Ovary (tissue), 9 donors: ENCODE measurements around the gene RAP1GDS1. TPM values are rescaled to one million over a fixed set of nuclear protein-coding genes. Genes with fewer than 3 reads are reported as not detected.

ENCODE experiments used
- DNase-seq, 5 donors: peaks; one replicate each; pipeline ENCODE4 v3.0.0-alpha.2; 2019 to 2020
- H3K27ac ChIP-seq, 2 donors: fragments of 200-600 bp; one replicate each; pipeline versions ENCODE4 v1.5.1 to v1.8.0; 2019 to 2022
- H3K27me3 ChIP-seq: fragments of 200-600 bp; one replicate; pipeline ENCODE4 v1.8.0; 2022
- H3K36me3 ChIP-seq: fragments of 200-600 bp; sonication (generic); one replicate; pipeline ENCODE4 v1.5.1; 2019
- H3K4me1 ChIP-seq: one replicate; pipeline ENCODE4 v1.8.1; 2013; ENCODE audit warnings: mild to moderate bottlenecking, moderate library complexity; ENCODE audit not compliant: insufficient read depth
- H3K4me3 ChIP-seq: fragments of 200-600 bp; sonication (generic); one replicate; pipeline ENCODE4 v1.5.1; 2017
- H3K9me3 ChIP-seq, 2 donors: fragments of 200-600 bp in 1 of 2; sonication (generic) in 1 of 2; one replicate each; pipeline versions ENCODE4 v1.5.1 to v1.8.1; 2013 to 2019; ENCODE audit warnings: mild to moderate bottlenecking in 1 of 2, moderate library complexity in 1 of 2
- EP300 ChIP-seq: sonication (generic); formaldehyde crosslinking; IDR thresholded peaks from one replicate; pipeline ENCODE4 v1.6.1; 2017; ENCODE audit warnings: antibody characterized with exemption
- POLR2A ChIP-seq: fragments of 450-650 bp; IDR thresholded peaks from one replicate; pipeline ENCODE4 v1.6.1; 2017; ENCODE audit warnings: antibody characterized with exemption, mild to moderate bottlenecking, moderate library complexity
- WGBS, 3 donors: extraction: QIAGEN DNeasy Blood & Tissue Kit in 1 of 3; methylation state at CpG; one replicate each; pipeline versions ENCODE4 v1.1.5 to v1.1.7; 2013 to 2017; 5-methylcytosine and 5-hydroxymethylcytosine counted together
- intact Hi-C, 4 donors: fragments of 100-400 bp; cut with DNase I; formaldehyde crosslinking; loops; one replicate each; pipeline versions ENCODE4 v1.11.0 to v1.15.1; 2022 to 2023
- polyA plus RNA-seq, 2 donors: library from polyadenylated mRNA; stranded (reverse); fragments of 200-250 nt in 1 of 2; fragments of 350-450 nt in 1 of 2; fragmentation: Illumina TruSeq in 1 of 2; extraction: RNeasy Lipid Tissue Mini Kit (QIAGEN cat#74804) in 1 of 2; gene quantifications; one replicate each; pipeline ENCODE4 v1.2.3, GENCODE V29; 2013 to 2014
- total RNA-seq, 7 donors: library from RNA; depleted of rRNA in 2 of 7; stranded (reverse); fragments of >200 nt in 2 of 7; fragmentation: NEBNext Ultra II Directional in 3 of 7; extraction: Animal tissue kit (Norgen Biotek cat#: 25700) in 3 of 7; gene quantifications; one replicate each; pipeline versions ENCODE4 v1.1.0 to v1.2.4, GENCODE V29; 2016 to 2023
- TF ChIP-seq, protein P1 (sequence below), 3 donors: fragments of 450-650 bp in 2 of 3; fragments of 200-600 bp in 1 of 3; IDR thresholded peaks; one replicate each; pipeline versions ENCODE4 v1.5.1 to v1.8.0; 2016 to 2022; ENCODE audit warnings: antibody characterized with exemption in 3 of 3, mild to moderate bottlenecking in 1 of 3
- donor health status: DM: no; HTN: no; CAD: no; lungs with moderate emphysema.
- donor health status: DM: no; HTN: no; CAD: no.
- donor health status: Bipolar disorder and iron deficiency.
- donor health status: DM: yes; HTN: yes; CAD: no.
- donor health status: DM: no; HTN: no; CAD: no.
- donor health status: DM: yes; HTN: yes; CAD: no.

Gene RAP1GDS1
- total and polyA plus RNA-seq, 9 donors: 12.6 to 40.9 (median 24.9) TPM

DNA sequence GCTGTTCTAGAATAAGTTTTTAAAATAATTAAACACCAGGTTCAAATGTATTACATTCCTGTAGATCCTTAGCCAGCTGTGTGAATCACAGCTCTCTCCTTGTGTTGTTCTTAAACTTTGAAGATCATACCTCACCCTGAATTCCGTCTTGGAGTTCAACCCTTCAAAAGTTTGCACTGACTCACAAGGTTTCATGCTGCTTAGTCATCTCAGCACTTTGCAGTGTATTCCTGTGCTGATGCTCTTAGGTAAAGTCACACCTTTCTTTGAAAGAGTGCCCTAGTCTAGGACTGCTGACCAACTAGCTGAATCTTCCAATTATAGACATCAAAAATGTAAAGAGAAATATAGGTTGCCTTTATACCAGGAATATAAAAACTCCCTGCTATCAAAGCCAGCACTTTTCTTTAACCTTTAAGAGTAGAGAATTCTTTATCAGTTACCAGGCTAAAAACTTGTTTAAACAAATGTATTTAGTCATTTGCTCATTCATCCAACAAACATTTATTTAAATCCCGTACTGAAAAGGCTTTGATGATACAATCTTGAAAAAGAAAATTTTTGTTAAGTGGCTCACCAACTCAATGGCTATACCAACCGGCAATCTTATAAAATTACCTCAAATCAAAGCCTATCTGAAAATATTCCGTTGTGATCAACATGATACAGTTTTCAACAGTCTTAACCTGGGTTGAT is 169.7 kb downstream of the RAP1GDS1 start:
- no peaks in the 10 kb centered on the region for H3K36me3 ChIP-seq
- no peaks in the 10 kb centered on the region for H3K27me3 ChIP-seq
- no peak for DNase-seq
- TF ChIP-seq POLR2A (no peak), EP300 (no peak)
- TF ChIP-seq, protein P1, sequence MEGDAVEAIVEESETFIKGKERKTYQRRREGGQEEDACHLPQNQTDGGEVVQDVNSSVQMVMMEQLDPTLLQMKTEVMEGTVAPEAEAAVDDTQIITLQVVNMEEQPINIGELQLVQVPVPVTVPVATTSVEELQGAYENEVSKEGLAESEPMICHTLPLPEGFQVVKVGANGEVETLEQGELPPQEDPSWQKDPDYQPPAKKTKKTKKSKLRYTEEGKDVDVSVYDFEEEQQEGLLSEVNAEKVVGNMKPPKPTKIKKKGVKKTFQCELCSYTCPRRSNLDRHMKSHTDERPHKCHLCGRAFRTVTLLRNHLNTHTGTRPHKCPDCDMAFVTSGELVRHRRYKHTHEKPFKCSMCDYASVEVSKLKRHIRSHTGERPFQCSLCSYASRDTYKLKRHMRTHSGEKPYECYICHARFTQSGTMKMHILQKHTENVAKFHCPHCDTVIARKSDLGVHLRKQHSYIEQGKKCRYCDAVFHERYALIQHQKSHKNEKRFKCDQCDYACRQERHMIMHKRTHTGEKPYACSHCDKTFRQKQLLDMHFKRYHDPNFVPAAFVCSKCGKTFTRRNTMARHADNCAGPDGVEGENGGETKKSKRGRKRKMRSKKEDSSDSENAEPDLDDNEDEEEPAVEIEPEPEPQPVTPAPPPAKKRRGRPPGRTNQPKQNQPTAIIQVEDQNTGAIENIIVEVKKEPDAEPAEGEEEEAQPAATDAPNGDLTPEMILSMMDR (IDR thresholded peaks at IDR 0.05): no peak
- no peak overlapping the region for H3K27ac ChIP-seq
- WGBS, 3 donors: 70 to 76% (median 75%) methylated on average over 4 of the region's 4 CpGs
- no peak overlapping the region for H3K4me3 ChIP-seq
- no peaks in the 10 kb centered on the region for H3K4me1 ChIP-seq
- no peaks in the 10 kb centered on the region for H3K9me3 ChIP-seq
- intact Hi-C loops: no loop called here

DNA sequence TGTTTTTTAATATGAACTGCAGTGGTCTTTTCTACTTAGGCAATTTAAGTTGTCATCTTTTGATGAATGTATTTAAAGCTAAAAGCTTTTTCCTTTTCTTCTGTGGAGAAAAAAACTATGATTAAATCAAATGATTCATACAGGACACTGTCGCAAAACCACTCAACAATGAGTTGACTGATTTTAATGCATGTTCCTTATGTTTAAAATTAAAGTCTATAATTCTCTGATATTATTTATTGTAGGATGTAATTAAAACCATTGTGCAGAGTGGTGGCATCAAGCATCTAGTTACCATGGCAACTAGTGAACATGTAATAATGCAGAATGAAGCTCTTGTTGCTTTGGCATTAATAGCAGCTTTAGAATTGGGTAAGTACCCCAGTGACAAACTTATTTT is 172.5 kb downstream of the RAP1GDS1 start:
- H3K36me3 ChIP-seq: no peaks in the 10 kb centered on the region
- H3K27ac ChIP-seq: no peak overlapping the region
- DNase-seq: no peak
- no peaks in the 10 kb centered on the region for H3K27me3 ChIP-seq
- no peak overlapping the region for H3K4me3 ChIP-seq
- TF ChIP-seq, protein P1 (IDR thresholded peaks at IDR 0.05): no peak
- TF ChIP-seq EP300: no peak
- no peak for TF ChIP-seq POLR2A
- H3K9me3 ChIP-seq: no peaks in the 10 kb centered on the region
- H3K4me1 ChIP-seq: no peaks in the 10 kb centered on the region
- intact Hi-C loops: no loop called here
- WGBS, 3 donors: 89 to 97% (median 90%) methylated on average over 1 of the region's 1 CpG

DNA sequence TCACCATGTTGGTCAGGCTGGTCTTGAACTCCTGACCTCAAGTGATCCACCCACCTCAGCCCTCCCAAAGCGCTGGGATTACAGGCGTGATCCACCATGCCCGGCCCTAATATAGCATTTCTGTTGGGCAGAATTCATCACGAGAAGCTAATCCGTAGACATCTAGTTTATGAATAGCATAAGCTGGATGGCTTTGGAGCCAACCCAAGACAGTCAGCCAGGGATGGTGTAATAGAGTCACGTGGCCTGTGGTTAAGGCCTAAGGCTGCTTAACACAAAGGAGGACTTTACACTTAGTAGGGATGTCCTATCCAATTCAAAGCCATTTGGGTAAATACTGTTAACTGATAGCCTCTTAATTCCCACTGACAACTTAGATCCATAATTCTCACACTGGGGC is 173.6 kb downstream of the RAP1GDS1 start:
- H3K4me1 ChIP-seq: no peaks in the 10 kb centered on the region
- no peaks in the 10 kb centered on the region for H3K27me3 ChIP-seq
- H3K9me3 ChIP-seq: no peaks in the 10 kb centered on the region
- H3K27ac ChIP-seq: no peak overlapping the region
- intact Hi-C loops: no loop called here
- H3K4me3 ChIP-seq: no peak overlapping the region
- no peaks in the 10 kb centered on the region for H3K36me3 ChIP-seq
- no peak for DNase-seq
- TF ChIP-seq EP300: no peak
- no peak for TF ChIP-seq POLR2A
- TF ChIP-seq, protein P1 (IDR thresholded peaks at IDR 0.05): no peak
- WGBS, 3 donors: 97 to 98% (median 98%) methylated on average over 6 of the region's 6 CpGs

DNA sequence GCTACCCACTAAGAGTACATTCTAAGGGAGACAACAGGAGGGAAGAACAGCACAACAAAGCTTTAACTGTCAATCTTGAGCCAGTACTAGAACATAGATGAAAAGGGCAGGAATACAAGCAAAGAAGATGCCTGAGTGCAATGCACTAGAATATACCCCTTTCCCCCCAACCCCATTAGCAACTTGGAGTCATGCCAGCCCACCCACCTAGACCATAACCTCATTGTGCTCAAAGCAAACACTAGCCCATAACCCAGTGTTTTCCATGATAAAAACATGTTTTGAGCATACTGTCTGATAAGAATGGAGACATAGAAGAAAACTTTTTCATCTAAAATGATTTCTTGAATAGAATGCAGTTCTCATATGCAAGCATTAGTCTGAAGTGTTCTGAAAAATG is 183.2 kb downstream of the RAP1GDS1 start:
- no peaks in the 10 kb centered on the region for H3K9me3 ChIP-seq
- DNase-seq: no peak
- TF ChIP-seq EP300 (no peak), POLR2A (no peak)
- TF ChIP-seq, protein P1 (IDR thresholded peaks at IDR 0.05): no peak
- no peaks in the 10 kb centered on the region for H3K4me1 ChIP-seq
- no peak overlapping the region for H3K27ac ChIP-seq
- H3K36me3 ChIP-seq: no peaks in the 10 kb centered on the region
- intact Hi-C loops: no loop called here
- no peaks in the 10 kb centered on the region for H3K27me3 ChIP-seq
- no peak overlapping the region for H3K4me3 ChIP-seq
